SU-DHL-6 (cell line): ENCODE data around the gene DDX31.
A peak's percentile ranks its signal among the peaks of the same experiment; 100 is the strongest.
"Not testable (repeated sequence)": the region's sequence is repeated elsewhere in the genome, so short reads cannot be mapped to it uniquely, and the experiment has no call there.

ENCODE experiments used
- H2AFZ ChIP-seq: fragments of 200-600 bp; sonication (generic); 2 replicates; pipeline ENCODE4 v1.6.1; 2014; ENCODE audit warnings: low read depth, mild to moderate bottlenecking, moderate library complexity, mixed read lengths, antibody characterized with exemption, low read length; ENCODE audit not compliant: severe bottlenecking
- H3F3A ChIP-seq: fragments of 200-600 bp; shearing (Covaris generic); 2 replicates; pipeline ENCODE4 v1.6.0; 2016; ENCODE audit warnings: antibody characterized with exemption, mild to moderate bottlenecking; ENCODE audit not compliant: insufficient read depth
- H3K27ac ChIP-seq: fragments of 200-600 bp; sonication (generic); 2 replicates; pipeline ENCODE4 v1.5.1; 2016; ENCODE audit warnings: low read depth, mild to moderate bottlenecking, low read length, moderate library complexity, mixed read lengths
- H3K27me3 ChIP-seq: fragments of 200-600 bp; sonication (generic), shearing (Covaris generic); 2 replicates; pipeline ENCODE4 v1.6.0; 2014; ENCODE audit warnings: mild to moderate bottlenecking, low read length
- H3K36me3 ChIP-seq: fragments of 200-600 bp; sonication (generic); 2 replicates; pipeline ENCODE4 v1.6.1; 2014; ENCODE audit warnings: mild to moderate bottlenecking, low read length, mixed read lengths
- H3K4me2 ChIP-seq: fragments of 300-600, 200-600 bp; shearing (Covaris generic), sonication (generic); 2 replicates; pipeline ENCODE4 v1.6.0; 2014; ENCODE audit warnings: low read length, low read depth, mild to moderate bottlenecking; ENCODE audit not compliant: poor library complexity, severe bottlenecking
- H3K4me3 ChIP-seq: fragments of 200-600 bp; sonication (generic); 2 replicates; pipeline ENCODE4 v1.5.1; 2014; ENCODE audit warnings: antibody characterized with exemption, low read length, mild to moderate bottlenecking, mixed read lengths; ENCODE audit not compliant: insufficient read depth, poor library complexity, severe bottlenecking
- H3K79me2 ChIP-seq: fragments of 200-600 bp; sonication (generic); 2 replicates; pipeline ENCODE4 v1.6.1; 2014; ENCODE audit warnings: mild to moderate bottlenecking, low read length, moderate library complexity; ENCODE audit not compliant: insufficient read depth
- H3K9ac ChIP-seq: fragments of 200-600 bp; sonication (generic); 2 replicates; pipeline ENCODE4 v1.7.0; 2014; ENCODE audit warnings: mild to moderate bottlenecking, low read length
- H3K9me2 ChIP-seq: fragments of 200-600 bp; sonication (generic); replicated peaks from 2 replicates; pipeline ENCODE4 v1.6.1; 2014; ENCODE audit warnings: low read length; ENCODE audit not compliant: insufficient read depth
- H3K9me3 ChIP-seq: fragments of 200-600 bp; sonication (generic); 2 replicates; pipeline ENCODE4 v1.6.1; 2014; ENCODE audit warnings: low read length, mixed read lengths; ENCODE audit not compliant: insufficient read depth
- H4K20me1 ChIP-seq: fragments of 200-600 bp; sonication (generic); 2 replicates; pipeline ENCODE4 v1.6.1; 2014; ENCODE audit warnings: low read depth, mild to moderate bottlenecking, antibody characterized with exemption, low read length, moderate library complexity, mixed read lengths
- EZH2phosphoT487 ChIP-seq: fragments of 200-600 bp; sonication (generic), shearing (Covaris generic); conservative IDR thresholded peaks from 2 replicates; pipeline ENCODE4 v1.6.1; 2018; ENCODE audit warnings: mild to moderate bottlenecking, antibody characterized with exemption, low read length, moderate library complexity, mixed read lengths
- TF ChIP-seq, protein P1 (sequence below): fragments of 200-600 bp; sonication (generic); IDR thresholded peaks from one replicate; pipeline ENCODE4 v1.5.1; 2017; ENCODE audit warnings: antibody characterized with exemption, mild to moderate bottlenecking, low read length, moderate library complexity; ENCODE audit not compliant: insufficient read depth, poor library complexity, severe bottlenecking

Gene DDX31

DNA sequence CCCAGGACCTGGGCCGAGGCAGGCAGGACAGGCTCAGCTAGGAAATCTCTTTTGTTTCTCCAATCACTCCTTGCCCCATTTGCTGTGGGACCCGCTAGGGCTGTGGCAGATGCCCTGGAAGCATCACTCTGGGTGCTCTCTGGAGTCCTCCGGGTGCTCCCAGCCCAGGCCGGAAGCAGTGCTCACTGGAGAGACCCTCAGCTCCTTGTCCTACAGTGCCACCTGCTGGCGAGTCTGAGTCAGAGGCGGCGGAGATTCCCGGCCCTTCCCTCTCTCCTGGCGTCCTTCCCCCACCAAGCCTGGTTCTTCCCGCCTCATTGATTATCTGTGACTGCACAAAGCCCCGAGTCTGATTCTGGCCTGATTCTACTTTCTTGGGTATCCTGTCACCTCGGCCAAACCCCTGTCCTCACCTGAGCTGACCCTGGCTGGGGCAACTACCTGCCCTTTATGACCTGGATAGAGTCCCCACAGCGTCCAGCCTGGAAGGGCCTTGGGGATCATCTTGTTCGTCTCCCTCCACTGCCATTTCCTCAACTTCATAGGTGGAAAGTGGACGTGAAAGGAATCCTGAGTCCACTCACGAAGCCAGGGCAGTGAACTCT is 94.7 kb downstream of the DDX31 start:
- H3K27me3 ChIP-seq: no peaks in the 10 kb centered on the region
- H3K9me2 ChIP-seq: no peaks in the 10 kb centered on the region
- H3K4me2 ChIP-seq: no peak overlapping the region
- no peak for TF ChIP-seq EZH2phosphoT487
- TF ChIP-seq, protein P1, sequence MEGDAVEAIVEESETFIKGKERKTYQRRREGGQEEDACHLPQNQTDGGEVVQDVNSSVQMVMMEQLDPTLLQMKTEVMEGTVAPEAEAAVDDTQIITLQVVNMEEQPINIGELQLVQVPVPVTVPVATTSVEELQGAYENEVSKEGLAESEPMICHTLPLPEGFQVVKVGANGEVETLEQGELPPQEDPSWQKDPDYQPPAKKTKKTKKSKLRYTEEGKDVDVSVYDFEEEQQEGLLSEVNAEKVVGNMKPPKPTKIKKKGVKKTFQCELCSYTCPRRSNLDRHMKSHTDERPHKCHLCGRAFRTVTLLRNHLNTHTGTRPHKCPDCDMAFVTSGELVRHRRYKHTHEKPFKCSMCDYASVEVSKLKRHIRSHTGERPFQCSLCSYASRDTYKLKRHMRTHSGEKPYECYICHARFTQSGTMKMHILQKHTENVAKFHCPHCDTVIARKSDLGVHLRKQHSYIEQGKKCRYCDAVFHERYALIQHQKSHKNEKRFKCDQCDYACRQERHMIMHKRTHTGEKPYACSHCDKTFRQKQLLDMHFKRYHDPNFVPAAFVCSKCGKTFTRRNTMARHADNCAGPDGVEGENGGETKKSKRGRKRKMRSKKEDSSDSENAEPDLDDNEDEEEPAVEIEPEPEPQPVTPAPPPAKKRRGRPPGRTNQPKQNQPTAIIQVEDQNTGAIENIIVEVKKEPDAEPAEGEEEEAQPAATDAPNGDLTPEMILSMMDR: peak; percentile 68
- no peaks in the 10 kb centered on the region for H4K20me1 ChIP-seq
- H3K79me2 ChIP-seq: no peaks in the 10 kb centered on the region
- no peak overlapping the region for H3K4me3 ChIP-seq
- no peaks in the 10 kb centered on the region for H3K9me3 ChIP-seq
- H3F3A ChIP-seq: no peaks in the 10 kb centered on the region
- H2AFZ ChIP-seq: no peak overlapping the region
- no peaks in the 10 kb centered on the region for H3K36me3 ChIP-seq
- no peak overlapping the region for H3K27ac ChIP-seq
- no peak overlapping the region for H3K9ac ChIP-seq

DNA sequence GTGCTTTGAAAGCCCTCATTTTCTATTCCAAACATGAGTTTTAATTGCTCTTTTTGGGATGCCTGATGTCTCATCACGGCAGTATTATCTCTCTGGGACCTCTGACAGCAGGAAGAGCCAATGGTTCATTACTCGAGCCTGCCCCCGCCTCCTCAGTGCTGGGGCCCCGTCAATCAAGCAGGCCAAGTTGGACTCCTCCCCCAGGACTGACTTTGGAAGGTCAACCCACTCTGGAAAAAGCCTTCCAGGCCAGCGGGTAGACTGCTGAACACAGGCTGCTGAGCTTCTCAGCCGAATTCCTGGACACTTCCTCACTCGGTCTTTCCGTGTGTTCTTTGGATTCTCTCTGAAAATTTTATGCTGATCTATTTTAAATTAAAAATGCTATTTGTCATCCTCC is 96.9 kb downstream of the DDX31 start:
- TF ChIP-seq, protein P1: no peak
- no peak for TF ChIP-seq EZH2phosphoT487
- H3K79me2 ChIP-seq: no peaks in the 10 kb centered on the region
- H3K4me3 ChIP-seq: no peak overlapping the region
- no peak overlapping the region for H3K9ac ChIP-seq
- no peak overlapping the region for H3K27ac ChIP-seq
- H3K4me2 ChIP-seq: no peak overlapping the region
- H3K9me2 ChIP-seq: no peaks in the 10 kb centered on the region
- no peaks in the 10 kb centered on the region for H3F3A ChIP-seq
- H4K20me1 ChIP-seq: no peaks in the 10 kb centered on the region
- no peaks in the 10 kb centered on the region for H3K27me3 ChIP-seq
- no peak overlapping the region for H2AFZ ChIP-seq
- H3K9me3 ChIP-seq: no peaks in the 10 kb centered on the region
- no peaks in the 10 kb centered on the region for H3K36me3 ChIP-seq

DNA sequence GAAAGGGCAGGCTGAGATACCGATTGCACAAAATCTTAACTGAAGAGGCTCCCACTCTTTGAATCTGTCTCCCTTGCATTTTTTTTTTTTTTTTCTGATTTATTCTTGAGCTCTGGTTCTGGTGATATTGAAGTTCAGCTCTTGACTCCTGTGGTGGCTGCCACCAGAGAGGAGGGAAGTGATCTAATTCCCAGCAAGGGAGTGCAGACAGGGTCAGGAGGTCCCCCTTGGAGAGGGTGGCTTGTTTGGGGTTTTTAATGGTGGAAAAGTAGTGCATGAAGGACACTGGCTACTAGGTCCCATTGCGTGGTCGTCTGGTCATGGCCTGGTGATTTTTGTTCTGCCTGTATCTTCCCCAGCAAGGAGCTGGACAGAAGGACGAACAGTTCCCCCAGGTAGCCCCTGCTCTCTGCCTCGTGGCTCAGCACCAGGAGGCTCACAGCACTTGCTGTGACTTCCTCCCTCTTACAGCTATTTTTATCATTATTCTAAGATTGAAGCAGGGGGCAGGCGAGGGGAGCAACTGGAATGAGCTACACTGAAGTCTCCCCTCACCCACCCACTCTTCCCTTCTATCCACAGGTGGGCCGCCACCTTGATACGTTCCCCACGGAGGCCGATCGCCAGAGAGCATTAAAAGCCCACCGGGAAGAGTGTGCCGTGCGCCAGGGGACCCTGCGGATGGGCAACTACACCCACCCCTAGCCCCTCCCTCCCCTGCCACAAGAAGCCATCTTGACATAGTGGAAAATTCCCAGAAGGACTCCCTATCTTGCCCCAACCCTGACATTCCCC is 97.8 kb downstream of the DDX31 start:
- no peak overlapping the region for H2AFZ ChIP-seq
- H4K20me1 ChIP-seq: no peaks in the 10 kb centered on the region
- no peak overlapping the region for H3K4me2 ChIP-seq
- H3K9me2 ChIP-seq: no peaks in the 10 kb centered on the region
- no peak for TF ChIP-seq EZH2phosphoT487
- TF ChIP-seq, protein P1: no peak
- H3K36me3 ChIP-seq: no peaks in the 10 kb centered on the region
- H3K4me3 ChIP-seq: no peak overlapping the region
- H3K9me3 ChIP-seq: no peaks in the 10 kb centered on the region
- no peaks in the 10 kb centered on the region for H3K27me3 ChIP-seq
- no peaks in the 10 kb centered on the region for H3K79me2 ChIP-seq
- H3K9ac ChIP-seq: no peak overlapping the region
- H3F3A ChIP-seq: no peaks in the 10 kb centered on the region
- H3K27ac ChIP-seq: no peak overlapping the region

DNA sequence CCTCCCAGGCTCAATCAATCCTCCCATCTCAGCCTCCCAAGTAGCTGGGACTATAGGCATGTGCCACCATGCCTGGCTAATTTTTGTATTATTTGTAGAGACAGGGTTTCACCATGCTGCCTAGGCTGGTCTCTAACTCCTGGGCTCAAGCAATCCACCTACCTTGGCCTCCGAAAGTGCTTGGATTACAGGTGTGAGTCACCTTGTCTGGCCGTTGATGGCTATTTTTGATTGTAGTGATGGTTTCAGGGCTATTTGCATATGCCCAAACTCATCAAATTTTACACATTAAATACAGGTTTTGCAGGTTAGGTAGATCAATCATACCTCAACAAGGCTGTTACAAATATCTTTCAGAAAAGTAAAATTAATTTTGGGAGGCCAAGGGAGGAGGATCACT is 101.0 kb downstream of the DDX31 start:
- not testable (repeated sequence) for H3K9me2 ChIP-seq, H3F3A ChIP-seq, H4K20me1 ChIP-seq, H3K79me2 ChIP-seq, H3K9ac ChIP-seq, H3K36me3 ChIP-seq, H3K4me3 ChIP-seq, H3K27ac ChIP-seq, H3K4me2 ChIP-seq, H3K9me3 ChIP-seq, H2AFZ ChIP-seq, H3K27me3 ChIP-seq
